ENCODE results near the gene AQP2.

- TF ChIP-seq EZH2 (IDR thresholded peaks at IDR 0.05), result no peak
- TF ChIP-seq CTCF (IDR thresholded peaks at IDR 0.05), result no peak
Measured at GRCh38 chr12:49952391-49953055, 2.0 kb downstream of the AQP2 start.
